BE2C (cell line): Measurements from ENCODE around the gene MTA3.
"Not testable (repeated sequence)": the region's sequence is repeated elsewhere in the genome, so short reads cannot be mapped to it uniquely, and the experiment has no call there.

ENCODE experiments used
- DNase-seq: peaks from one replicate; pipeline ENCODE4 v3.0.0-alpha.2; 2020
- H3K27me3 ChIP-seq: fragments of 250-450 bp; sonication (Bioruptor Pico); 2 replicates; pipeline ENCODE4 v1.5.1; 2020; ENCODE audit warnings: mild to moderate bottlenecking
- H3K36me3 ChIP-seq: fragments of 250-450 bp; sonication (Bioruptor Pico); 2 replicates; pipeline ENCODE4 v1.5.1; 2020; ENCODE audit warnings: mild to moderate bottlenecking
- H3K4me1 ChIP-seq: fragments of 250-450 bp; sonication (Bioruptor Pico); 2 replicates; pipeline ENCODE4 v1.5.1; 2020
- H3K4me3 ChIP-seq: 2 replicates; pipeline ENCODE4 v1.5.1; 2011; ENCODE audit warnings: low read depth, low read length
- H3K9me3 ChIP-seq: fragments of 250-450 bp; sonication (Bioruptor Pico); 2 replicates; pipeline ENCODE4 v1.5.1; 2020
- TF ChIP-seq, protein P1 (sequence below): IDR thresholded peaks from 2 replicates; pipeline ENCODE4 v1.5.1; 2012; ENCODE audit warnings: mild to moderate bottlenecking, low read depth, low read length

The MTA3 gene

DNA sequence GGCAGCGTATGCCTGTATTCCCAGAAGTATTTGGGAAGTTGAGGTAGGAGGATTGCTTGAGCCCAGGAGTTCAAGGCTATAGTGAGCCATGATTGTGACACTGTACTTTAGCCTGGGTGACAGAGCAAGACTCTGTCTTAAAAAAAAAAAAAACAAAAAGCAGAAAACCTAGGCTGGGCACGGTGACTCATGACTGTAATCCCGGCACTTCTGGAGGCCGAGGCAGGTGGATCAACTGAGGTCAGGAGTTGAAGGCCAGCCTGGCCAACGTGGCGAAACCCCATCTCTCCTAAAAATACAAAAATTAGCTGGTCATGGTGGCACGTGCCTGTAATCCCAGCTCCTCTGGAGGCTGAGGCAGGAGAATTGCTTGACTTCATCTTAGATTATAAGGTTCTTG lies 46.4 kb downstream of the MTA3 start:
- no peak for DNase-seq
- Histone ChIP-seq H3K9me3 (no peaks in the 10 kb centered on the region), H3K27me3 (no peaks in the 10 kb centered on the region), H3K4me3 (no peak overlapping the region), H3K4me1 (no peaks in the 10 kb centered on the region), H3K36me3 (peaks cover 22% of the 10 kb centered on the region)
- TF ChIP-seq, protein P1, sequence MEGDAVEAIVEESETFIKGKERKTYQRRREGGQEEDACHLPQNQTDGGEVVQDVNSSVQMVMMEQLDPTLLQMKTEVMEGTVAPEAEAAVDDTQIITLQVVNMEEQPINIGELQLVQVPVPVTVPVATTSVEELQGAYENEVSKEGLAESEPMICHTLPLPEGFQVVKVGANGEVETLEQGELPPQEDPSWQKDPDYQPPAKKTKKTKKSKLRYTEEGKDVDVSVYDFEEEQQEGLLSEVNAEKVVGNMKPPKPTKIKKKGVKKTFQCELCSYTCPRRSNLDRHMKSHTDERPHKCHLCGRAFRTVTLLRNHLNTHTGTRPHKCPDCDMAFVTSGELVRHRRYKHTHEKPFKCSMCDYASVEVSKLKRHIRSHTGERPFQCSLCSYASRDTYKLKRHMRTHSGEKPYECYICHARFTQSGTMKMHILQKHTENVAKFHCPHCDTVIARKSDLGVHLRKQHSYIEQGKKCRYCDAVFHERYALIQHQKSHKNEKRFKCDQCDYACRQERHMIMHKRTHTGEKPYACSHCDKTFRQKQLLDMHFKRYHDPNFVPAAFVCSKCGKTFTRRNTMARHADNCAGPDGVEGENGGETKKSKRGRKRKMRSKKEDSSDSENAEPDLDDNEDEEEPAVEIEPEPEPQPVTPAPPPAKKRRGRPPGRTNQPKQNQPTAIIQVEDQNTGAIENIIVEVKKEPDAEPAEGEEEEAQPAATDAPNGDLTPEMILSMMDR: no peak

DNA sequence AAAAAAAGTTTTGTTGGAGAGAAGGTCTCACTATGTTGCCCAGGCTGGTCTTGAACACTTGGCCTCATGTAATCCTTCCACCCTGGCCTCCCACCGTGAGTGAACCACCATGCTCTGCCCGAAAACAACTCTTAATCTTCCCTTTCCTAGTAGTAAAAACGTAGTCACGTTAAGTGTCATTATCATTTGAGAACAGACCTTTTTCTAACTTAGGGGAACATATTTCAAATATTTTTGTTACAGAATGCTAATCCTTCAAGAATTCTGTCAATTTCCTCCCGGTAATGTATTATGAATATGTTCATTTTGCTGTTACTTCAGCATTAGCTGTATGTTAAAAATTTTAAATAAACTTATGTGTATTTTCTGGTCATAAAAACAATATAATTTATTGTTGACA lies 49.7 kb downstream of the MTA3 start:
- TF ChIP-seq, protein P1: no peak
- no peaks in the 10 kb centered on the region for H3K9me3 ChIP-seq
- H3K4me3 ChIP-seq: no peak overlapping the region
- DNase-seq: no peak
- H3K4me1 ChIP-seq: no peaks in the 10 kb centered on the region
- H3K36me3 ChIP-seq: peaks cover 13% of the 10 kb centered on the region
- no peaks in the 10 kb centered on the region for H3K27me3 ChIP-seq

DNA sequence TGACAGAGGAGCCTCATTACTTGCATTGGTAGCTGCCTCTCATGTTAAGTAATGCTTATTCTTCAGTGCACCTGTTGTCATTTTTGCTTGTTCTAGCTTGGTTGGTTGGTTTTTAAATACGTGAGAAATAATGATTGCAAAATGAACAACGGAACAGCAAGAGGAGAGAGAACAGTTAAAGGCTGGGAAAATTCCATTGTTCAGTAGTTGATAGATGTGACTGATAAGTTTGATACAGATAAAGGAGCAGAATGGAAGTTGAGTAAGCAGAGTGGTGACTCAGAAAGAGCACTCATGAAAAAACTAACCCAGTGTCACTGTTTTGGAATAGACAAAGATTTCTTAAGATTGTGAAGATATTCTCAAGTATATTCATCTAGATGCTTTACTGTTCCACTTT lies 50.5 kb downstream of the MTA3 start:
- no peaks in the 10 kb centered on the region for H3K9me3 ChIP-seq
- H3K4me1 ChIP-seq: no peaks in the 10 kb centered on the region
- TF ChIP-seq, protein P1: no peak
- H3K27me3 ChIP-seq: no peaks in the 10 kb centered on the region
- no peak overlapping the region for H3K4me3 ChIP-seq
- DNase-seq: no peak
- peaks cover 13% of the 10 kb centered on the region for H3K36me3 ChIP-seq

DNA sequence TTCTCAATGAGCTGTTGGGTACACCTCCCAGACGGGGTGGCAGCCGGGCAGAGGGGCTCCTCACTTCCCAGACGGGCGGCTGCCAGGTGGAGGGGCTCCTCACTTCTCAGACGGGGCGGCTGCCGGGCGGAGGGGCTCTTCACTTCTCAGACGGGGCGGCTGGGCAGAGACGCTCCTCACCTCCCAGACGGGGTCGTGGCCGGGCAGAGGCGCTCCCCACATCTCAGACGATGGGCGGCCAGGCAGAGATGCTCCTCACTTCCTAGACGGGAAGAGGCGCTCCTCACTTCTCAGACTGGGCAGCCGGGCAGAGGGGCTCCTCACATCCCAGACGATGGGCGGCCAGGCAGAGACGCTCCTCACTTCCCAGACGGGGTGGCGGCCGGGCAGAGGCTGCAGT lies 53.2 kb downstream of the MTA3 start:
- not testable (repeated sequence) for H3K4me3 ChIP-seq, H3K9me3 ChIP-seq, H3K27me3 ChIP-seq, H3K4me1 ChIP-seq, DNase-seq, H3K36me3 ChIP-seq

DNA sequence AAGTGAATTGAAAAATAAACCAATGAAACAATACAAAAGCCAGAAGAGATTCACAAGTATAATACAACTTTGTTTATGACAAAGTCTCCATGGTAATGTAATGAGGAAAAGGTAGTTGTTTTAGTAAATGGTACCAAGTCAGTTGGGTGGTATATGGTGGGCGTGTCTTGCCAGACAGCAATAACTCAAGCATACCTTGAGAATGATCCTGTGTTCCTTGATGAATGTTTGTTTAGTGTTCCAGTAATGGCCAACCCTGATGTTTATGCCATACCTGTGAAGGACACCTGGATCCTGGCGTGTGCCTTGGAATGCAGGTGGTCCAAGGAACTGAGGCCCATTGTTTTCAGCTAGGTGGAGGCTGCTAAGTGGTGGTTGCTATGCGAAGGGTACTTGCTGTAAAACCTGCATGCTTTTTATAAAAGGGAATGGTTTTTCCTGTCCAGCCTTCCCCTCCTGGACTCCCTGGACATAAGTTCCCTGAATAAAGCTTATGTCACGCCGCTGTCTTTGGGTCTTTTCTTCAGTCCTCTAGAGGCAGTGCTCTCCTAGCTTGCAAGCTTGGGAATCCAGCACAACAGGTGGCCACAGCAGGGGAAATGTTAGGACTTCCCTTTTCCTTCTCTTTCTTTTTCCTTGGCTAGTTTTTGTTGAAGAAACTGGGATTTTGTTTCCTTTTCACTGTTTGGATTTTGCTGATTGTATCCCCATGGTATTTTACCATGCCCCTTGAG lies 54.7 kb downstream of the MTA3 start:
- H3K27me3 ChIP-seq: no peaks in the 10 kb centered on the region
- peaks cover 5% of the 10 kb centered on the region; the same call in 1 of the 2 replicates for H3K36me3 ChIP-seq
- H3K4me1 ChIP-seq: no peaks in the 10 kb centered on the region
- no peak for DNase-seq
- no peak overlapping the region for H3K4me3 ChIP-seq
- H3K9me3 ChIP-seq: no peaks in the 10 kb centered on the region
- TF ChIP-seq, protein P1: no peak

DNA sequence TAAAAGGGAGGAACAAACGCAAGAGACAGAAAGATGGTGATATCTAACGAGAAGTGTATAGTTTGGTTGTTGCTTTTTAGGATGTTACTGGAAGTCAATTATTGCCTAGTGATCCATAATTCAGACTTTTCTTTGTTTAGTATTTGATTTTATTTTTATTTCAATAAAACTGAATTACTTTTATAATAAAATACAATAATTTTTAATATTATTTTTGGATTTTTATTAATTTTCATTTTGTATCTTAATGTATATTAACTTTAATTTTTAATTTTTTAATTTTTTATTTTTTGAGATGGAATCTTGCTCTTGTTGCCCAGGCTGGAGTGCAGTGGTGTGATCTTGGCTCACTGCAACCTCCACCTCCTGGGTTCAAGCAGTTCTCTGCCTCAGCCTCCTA lies 55.6 kb downstream of the MTA3 start:
- no peaks in the 10 kb centered on the region for H3K9me3 ChIP-seq
- no peaks in the 10 kb centered on the region for H3K27me3 ChIP-seq
- DNase-seq: no peak
- TF ChIP-seq, protein P1: no peak
- H3K4me3 ChIP-seq: no peak overlapping the region
- H3K4me1 ChIP-seq: no peaks in the 10 kb centered on the region
- H3K36me3 ChIP-seq: peaks cover 5% of the 10 kb centered on the region; the same call in 1 of the 2 replicates

DNA sequence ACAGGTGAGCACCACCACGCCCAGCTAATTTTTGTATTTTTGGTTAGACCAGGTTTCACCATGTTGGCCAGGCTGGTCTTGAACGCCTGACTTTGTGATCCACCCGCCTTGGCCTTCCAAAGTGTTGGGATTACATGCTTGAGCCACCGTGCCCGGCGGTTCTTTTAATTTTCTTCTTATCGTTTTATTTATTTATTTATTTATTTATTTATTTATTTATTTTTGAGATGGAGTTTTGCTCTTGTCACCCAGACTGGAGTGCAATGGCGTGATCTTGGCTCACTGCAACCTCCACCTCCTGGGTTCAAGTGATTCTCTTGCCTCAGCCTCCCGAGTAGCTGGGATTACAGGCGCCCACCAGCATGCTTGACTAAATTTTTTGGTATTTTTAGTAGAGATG lies 59.6 kb downstream of the MTA3 start:
- not testable (repeated sequence) for H3K36me3 ChIP-seq, H3K9me3 ChIP-seq, H3K4me1 ChIP-seq, H3K27me3 ChIP-seq, H3K4me3 ChIP-seq, DNase-seq
